Measurements from ENCODE around the gene DCAF17. TPM values are rescaled to one million over a fixed set of nuclear protein-coding genes. Genes with fewer than 3 reads are reported as not detected.

DCAF17 gene
- total and polyA plus RNA-seq, 2 of the 13 experiments (the other 11 are each of a cell fraction or from before 2014, with no cell fraction given), result 13.7 to 30.0 TPM

- TF ChIP-seq CENPX (CRISPR knock-in tag; IDR thresholded peaks at IDR 0.05) (no peak), ZNF549 (CRISPR knock-in tag; IDR thresholded peaks at IDR 0.05) (no peak), GZF1 (CRISPR knock-in tag; IDR thresholded peaks at IDR 0.05) (no peak), TERF1 (CRISPR knock-in tag; IDR thresholded peaks at IDR 0.05) (no peak), DRAP1 (CRISPR knock-in tag; IDR thresholded peaks at IDR 0.05) (no peak), ZBTB44 (CRISPR knock-in tag; IDR thresholded peaks at IDR 0.05) (no peak), KLF15 (CRISPR knock-in tag; IDR thresholded peaks at IDR 0.05; ENCODE audit: borderline replicate concordance) (no peak), ZNF749 (CRISPR knock-in tag; IDR thresholded peaks at IDR 0.05; ENCODE audit: borderline replicate concordance) (no peak), ZNF550 (CRISPR knock-in tag; IDR thresholded peaks at IDR 0.05; ENCODE audit: borderline replicate concordance) (no peak), ZNF589 (CRISPR knock-in tag; conservative IDR thresholded peaks at IDR 0.05) (0 out of 2 replicates have a peak, but pooled peaks have one; percentile 22), ZNF205 (CRISPR knock-in tag; IDR thresholded peaks at IDR 0.05) (no peak), SRSF9 (IDR thresholded peaks at IDR 0.05; ENCODE audit: borderline replicate concordance, insufficient read depth, low read depth, low read length, poor library complexity, severe bottlenecking) (no peak), NFIC (IDR thresholded peaks at IDR 0.05; ENCODE audit: low read length) (0 out of 2 replicates have a peak, but pooled peaks have one; percentile 23)
- TF ChIP-seq, protein P1, sequence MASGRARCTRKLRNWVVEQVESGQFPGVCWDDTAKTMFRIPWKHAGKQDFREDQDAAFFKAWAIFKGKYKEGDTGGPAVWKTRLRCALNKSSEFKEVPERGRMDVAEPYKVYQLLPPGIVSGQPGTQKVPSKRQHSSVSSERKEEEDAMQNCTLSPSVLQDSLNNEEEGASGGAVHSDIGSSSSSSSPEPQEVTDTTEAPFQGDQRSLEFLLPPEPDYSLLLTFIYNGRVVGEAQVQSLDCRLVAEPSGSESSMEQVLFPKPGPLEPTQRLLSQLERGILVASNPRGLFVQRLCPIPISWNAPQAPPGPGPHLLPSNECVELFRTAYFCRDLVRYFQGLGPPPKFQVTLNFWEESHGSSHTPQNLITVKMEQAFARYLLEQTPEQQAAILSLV (CRISPR knock-in tag; IDR thresholded peaks at IDR 0.05; ENCODE audit: borderline replicate concordance), result no peak
- TF ChIP-seq, protein P2, sequence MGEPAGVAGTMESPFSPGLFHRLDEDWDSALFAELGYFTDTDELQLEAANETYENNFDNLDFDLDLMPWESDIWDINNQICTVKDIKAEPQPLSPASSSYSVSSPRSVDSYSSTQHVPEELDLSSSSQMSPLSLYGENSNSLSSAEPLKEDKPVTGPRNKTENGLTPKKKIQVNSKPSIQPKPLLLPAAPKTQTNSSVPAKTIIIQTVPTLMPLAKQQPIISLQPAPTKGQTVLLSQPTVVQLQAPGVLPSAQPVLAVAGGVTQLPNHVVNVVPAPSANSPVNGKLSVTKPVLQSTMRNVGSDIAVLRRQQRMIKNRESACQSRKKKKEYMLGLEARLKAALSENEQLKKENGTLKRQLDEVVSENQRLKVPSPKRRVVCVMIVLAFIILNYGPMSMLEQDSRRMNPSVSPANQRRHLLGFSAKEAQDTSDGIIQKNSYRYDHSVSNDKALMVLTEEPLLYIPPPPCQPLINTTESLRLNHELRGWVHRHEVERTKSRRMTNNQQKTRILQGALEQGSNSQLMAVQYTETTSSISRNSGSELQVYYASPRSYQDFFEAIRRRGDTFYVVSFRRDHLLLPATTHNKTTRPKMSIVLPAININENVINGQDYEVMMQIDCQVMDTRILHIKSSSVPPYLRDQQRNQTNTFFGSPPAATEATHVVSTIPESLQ (CRISPR knock-in tag; conservative IDR thresholded peaks at IDR 0.05), result no peak
- TF ChIP-seq, protein P3, sequence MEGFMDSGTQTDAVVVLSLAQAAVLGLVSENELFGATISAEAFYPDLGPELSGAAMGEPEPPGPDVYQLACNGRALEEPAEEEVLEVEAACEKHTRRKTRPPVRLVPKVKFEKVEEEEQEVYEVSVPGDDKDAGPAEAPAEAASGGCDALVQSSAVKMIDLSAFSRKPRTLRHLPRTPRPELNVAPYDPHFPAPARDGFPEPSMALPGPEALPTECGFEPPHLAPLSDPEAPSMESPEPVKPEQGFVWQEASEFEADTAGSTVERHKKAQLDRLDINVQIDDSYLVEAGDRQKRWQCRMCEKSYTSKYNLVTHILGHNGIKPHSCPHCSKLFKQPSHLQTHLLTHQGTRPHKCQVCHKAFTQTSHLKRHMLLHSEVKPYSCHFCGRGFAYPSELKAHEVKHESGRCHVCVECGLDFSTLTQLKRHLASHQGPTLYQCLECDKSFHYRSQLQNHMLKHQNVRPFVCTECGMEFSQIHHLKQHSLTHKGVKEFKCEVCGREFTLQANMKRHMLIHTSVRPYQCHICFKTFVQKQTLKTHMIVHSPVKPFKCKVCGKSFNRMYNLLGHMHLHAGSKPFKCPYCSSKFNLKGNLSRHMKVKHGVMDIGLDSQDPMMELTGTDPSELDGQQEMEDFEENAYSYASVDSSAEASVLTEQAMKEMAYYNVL (CRISPR knock-in tag; IDR thresholded peaks at IDR 0.05; ENCODE audit: borderline replicate concordance), result no peak
- TF ChIP-seq, protein P4, sequence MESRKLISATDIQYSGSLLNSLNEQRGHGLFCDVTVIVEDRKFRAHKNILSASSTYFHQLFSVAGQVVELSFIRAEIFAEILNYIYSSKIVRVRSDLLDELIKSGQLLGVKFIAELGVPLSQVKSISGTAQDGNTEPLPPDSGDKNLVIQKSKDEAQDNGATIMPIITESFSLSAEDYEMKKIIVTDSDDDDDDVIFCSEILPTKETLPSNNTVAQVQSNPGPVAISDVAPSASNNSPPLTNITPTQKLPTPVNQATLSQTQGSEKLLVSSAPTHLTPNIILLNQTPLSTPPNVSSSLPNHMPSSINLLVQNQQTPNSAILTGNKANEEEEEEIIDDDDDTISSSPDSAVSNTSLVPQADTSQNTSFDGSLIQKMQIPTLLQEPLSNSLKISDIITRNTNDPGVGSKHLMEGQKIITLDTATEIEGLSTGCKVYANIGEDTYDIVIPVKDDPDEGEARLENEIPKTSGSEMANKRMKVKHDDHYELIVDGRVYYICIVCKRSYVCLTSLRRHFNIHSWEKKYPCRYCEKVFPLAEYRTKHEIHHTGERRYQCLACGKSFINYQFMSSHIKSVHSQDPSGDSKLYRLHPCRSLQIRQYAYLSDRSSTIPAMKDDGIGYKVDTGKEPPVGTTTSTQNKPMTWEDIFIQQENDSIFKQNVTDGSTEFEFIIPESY (CRISPR knock-in tag; IDR thresholded peaks at IDR 0.05), result no peak
These were observed 860 bp upstream of the DCAF17 start (continued) for GRCh38 chr2:171432969-171433762.
